NCI-H510A (cell line): ENCODE measurements around the gene HNRNPLL.
A peak's percentile ranks its signal among the peaks of the same experiment; 100 is the strongest.

Source experiments
- DNase-seq: peaks from one replicate; lab custom pipeline; 2025; lab: John Stamatoyannopoulos, UW

The HNRNPLL gene

GRCh38 chr2:38592951-38593350 lies 9.8 kb downstream of the HNRNPLL start:
- no peak for DNase-seq

DNA sequence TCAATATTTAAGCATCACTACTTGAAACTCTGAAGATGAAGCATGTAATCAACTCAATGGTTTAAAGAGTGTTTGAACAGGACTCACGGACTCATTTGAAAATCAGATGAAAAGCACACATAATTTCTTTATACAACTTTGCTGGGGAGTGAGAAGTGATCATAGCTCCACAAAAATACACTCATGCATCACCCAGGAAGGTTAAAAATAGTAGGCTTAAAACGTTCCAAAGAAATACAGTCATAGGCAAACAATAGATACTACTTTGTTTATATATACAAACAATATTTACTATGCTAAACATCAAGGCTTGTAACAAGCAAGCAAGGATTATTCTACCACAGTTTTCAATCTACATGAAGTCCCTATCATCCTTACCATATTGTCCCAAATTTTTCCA lies 11.6 kb downstream of the HNRNPLL start:
- no peak for DNase-seq

DNA sequence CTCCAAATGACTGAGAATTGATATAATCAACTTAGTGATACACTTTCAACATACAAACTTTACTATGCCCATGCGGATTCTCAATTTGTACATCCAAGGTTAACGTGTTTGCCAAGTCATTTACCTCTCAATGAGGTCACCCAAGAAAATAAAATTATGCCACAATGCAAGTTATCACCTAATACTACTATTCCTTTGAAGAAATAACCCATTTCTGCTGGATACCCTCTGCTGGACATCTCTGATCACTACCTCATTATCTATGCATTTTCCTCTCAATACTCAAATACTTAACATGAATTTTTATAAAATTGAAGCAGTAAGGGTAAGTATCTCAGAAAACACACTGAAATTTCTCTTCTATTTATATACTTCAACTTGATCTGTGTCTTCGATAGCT lies 12.7 kb downstream of the HNRNPLL start:
- DNase-seq = no peak

DNA sequence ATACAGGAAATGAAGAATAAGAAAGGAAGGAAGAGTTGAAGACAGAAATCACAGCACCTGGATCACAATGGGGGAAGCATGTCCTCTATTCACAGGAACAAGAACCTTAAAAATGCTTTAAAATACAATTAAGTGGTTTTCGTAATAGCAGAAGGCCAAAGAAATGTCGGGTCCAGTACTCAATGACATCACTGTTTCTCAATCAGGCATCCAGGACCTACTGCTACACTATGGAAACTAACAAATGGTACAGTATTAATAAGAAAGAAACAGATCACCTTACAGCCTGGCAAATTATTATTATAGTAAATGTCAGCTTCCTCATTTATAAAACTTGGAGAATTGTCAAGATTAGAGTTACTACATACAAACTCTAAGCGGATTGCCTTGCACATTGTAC lies 15.8 kb downstream of the HNRNPLL start:
- no peak for DNase-seq

DNA sequence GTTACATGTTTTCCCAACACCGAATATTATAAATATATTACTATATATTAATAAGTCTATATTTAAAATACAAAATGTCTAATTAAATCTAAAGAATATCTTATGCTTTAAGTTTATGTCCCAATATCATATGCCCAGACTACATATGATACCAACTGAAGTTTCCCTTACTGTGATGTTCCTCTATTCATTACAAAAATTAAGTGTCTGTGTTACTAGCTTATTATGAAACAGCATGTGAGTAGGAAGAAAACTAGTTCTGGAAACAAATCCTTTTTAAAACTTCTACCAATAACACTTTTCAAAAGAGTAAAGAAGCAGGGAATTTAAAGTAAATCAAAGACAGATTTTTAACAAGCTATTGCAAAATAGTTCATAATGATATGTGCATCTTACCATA lies 17.8 kb downstream of the HNRNPLL start:
- no peak for DNase-seq

DNA sequence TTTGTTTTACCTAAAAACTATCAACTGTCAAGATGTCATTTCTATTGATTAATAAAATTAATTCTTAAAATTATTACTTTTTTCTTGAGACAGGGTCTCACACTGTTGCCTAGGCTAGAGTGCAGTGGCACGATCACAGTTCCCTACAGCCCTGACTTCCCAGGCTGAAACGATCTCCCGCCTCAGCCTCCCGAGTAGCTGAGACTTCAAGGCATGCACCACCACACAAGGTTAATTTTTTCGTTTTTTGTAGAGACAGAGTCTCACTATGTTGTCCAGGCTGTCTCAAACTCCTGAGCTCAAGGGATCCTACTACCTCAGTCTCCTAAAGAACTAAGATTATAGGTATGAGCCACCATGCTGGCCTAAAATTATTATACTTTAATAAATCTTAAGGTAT lies 18.7 kb downstream of the HNRNPLL start:
- no peak for DNase-seq

DNA sequence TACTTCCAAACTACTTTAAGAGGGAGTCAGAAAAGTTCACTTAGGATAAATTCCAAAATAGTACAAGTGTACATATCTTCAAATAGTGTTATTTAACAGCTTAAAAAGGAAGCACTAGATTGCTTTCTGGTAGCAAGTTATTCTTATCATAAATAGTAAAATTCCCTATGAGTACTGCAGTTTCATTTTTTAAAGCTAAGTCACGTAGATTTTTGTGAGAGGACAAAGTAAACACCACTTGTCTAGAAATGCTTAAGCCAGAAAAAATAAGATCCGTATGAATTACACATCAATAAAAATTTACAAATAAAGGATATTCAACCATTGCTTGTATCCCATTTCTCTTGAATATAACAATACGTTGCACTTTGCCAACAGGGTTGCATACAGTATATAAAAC lies 19.2 kb downstream of the HNRNPLL start:
- DNase-seq = no peak

- DNase-seq = peak; percentile 28
Observed at GRCh38 chr2:38581193-38582147, 21.3 kb downstream of the HNRNPLL start.

- no peak for DNase-seq
Observed at GRCh38 chr2:38580115-38580636, 22.6 kb downstream of the HNRNPLL start.

- no peak for DNase-seq
Observed at GRCh38 chr2:38578832-38579231, 23.9 kb downstream of the HNRNPLL start.

- DNase-seq = no peak
Observed at GRCh38 chr2:38574278-38574677, 28.4 kb downstream of the HNRNPLL start.

DNA sequence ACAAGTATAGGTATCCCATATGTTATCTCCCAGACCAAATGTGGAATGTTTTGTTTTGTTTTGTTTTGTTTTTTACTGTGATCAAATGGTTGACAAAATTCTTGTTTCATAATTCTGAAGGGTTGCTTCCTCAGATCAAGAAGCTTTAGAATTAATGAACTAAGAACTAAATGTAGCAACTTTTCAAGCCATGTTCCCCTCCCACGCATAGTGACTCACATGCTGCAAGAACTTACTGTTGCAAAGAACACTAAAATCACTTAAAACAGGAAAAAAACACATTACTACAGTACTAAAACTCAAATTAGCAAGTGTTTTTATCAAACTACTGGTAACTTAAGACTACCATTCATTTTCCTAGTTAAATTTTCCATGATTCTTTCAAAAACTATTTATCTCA lies 30.6 kb downstream of the HNRNPLL start:
- no peak for DNase-seq

- no peak for DNase-seq
Observed at GRCh38 chr2:38571193-38571592, 31.5 kb downstream of the HNRNPLL start.

DNA sequence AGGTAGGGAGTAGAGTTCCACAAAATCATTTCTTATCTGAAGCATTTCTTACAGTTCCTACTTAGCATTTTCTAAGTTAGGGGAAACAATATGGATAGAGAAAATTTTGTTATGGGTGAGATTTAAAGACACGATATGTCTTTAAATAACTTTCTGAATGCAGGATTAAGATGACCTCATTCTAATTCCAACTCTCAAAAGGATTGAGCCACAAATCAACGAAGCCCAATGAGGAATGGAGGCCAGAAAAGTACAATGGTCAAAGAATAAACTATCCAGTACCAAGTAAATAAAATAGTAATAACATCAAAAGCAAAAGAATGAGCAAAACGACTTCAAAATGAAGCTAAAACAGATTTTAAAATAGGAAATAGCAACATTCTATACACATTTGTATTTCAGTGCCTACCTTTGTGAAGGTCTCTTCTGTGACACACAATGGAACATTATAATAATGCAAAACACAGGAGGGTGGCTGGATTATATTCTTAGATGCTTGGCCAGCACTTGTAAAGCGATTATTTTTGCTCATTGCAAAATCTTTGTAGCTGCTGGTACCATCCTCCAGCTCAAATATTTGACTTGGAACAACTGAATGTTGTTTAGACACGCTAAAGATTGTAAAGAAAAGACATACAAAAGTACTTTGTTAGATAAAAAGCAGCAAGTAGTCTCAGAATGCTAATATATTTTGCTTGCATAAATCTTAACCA lies 33.8 kb downstream of the HNRNPLL start:
- DNase-seq = no peak

DNA sequence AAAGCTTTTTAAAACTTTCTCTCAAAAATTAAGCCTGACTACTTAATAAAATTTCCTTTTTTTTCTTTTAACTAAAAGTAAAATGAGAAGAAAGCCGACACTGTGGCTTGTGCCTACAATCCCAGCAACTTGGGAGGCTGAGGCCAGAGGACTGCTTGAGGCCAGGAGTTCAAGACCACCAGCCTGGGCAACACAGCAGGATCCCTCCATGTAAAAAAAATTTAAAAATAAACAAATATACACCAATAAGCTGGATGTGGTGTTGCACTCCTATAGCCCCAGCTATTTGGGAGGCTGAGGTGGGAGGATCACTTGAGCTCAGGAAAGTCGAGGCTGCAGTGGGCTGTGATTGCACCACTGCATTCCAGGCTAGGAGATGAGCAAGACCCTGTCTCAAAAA lies 37.4 kb downstream of the HNRNPLL start:
- no peak for DNase-seq

GRCh38 chr2:38561691-38562090 lies 41.0 kb downstream of the HNRNPLL start:
- no peak for DNase-seq

DNA sequence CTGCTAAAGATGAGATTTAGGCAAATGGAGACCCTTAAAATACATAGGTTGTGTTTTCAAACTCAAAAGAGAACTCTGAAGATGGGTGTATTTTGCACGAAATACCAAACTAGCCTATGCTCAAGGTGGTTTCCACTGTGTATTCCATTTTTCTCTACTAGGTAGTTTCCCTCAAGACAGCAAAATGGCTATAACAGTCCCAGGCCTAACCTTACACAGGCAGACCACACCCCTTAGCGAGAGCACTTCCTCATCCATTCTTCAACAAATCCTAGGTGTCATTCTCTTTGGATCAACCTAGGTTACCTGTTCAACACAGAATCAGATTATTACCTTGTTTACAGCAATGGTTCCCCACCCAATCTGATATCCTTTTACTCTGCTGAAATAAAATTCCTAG lies 42.6 kb downstream of the HNRNPLL start:
- no peak for DNase-seq

DNA sequence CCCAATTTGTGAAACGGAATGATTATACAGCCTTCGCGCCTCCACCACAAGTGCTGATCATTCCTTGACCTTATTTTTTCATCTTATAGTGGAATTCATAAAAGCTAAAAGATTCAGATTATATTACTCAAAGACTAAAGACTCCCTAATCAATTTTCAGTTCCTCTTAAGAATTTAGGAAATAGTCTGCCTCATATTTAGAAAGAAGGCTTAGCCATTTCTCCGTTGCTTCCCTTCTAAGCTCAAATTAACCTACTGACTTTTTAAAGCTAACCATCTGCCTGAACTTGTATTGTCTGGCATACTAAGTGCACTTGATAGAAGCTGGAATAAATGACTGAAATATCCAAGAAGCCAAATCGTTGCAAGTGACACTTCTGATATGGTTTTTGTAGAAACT lies 44.7 kb downstream of the HNRNPLL start:
- DNase-seq = no peak

GRCh38 chr2:38557217-38557616 lies 45.5 kb downstream of the HNRNPLL start:
- no peak for DNase-seq

DNA sequence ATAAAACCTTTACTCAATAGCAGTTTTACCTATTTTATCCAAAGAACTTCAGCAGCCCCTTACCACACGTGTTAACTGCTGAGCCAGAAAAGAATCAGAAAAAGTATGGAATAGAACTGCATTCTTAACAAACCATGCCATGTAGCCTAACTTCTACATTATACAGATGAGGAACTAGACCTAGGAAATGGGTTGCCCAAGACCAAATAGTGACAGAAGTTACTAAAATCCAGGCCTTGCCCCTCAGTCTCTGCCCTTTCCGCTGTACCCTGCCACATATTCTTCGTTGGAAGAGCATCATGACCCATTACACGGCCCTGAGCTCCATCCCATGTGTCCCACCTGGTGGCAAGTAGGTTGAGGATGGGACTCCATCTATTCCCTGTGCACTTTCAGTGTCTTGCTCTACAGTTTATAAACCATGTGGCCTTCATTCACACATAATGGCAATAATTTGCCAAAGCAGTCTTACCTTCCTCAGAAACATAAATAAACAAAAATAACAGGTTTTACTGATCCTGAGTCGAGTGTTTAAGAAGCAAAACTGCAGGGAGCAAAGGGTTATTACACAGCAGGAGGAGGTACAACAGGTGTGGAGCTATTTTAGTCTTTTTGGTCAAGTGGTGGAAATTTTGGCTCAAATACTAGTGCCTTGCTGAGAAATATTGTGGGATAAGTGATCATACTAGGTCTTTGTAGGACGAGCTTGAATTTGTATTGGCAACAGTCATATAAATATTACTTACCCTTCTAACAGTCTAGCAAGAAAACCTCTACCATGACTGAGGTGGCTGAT lies 46.5 kb downstream of the HNRNPLL start:
- DNase-seq = no peak

DNA sequence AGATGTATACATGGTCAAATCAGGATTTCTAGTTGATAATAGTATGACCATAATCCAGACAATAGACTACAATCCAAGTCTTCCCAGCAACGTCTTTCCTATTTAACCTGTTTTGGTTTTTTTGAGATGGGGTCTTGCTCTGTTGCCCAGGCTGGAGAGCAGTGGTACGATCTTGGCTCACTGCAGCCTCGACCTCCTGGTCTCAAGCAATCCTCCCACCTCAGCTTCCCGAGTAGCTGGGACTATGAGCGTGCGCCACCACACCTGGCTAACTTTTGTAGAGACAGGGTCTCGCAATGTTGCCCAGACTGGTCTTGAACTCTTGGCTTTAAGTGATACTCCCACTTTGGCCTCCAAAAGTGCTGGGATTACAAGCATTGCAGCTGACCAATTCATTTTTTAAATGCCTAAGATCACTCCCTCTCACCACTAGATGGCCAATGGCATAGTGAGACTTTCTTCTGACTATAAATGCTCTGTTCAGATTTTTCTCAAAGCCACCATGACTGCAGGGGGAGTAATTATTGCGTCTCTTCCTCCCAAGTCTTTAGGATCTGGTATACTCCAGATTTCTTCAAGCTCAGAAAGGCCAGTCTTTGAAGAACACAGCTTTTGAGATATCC lies 47.6 kb downstream of the HNRNPLL start:
- no peak for DNase-seq

- no peak for DNase-seq
Observed at GRCh38 chr2:38553554-38553953, 49.2 kb downstream of the HNRNPLL start.
